Effector memory CD4-positive, alpha-beta T cell (primary cell): Measurements from ENCODE around the gene GLYAT.
"Not testable (repeated sequence)": the region's sequence is repeated elsewhere in the genome, so short reads cannot be mapped to it uniquely, and the experiment has no call there.

Experiments used
- DNase-seq, 3 donors: peaks; one replicate each; pipeline ENCODE4 v3.0.0-alpha.2; 2020
- H3K27ac ChIP-seq: 2 replicates; pipeline ENCODE4 v1.7.0; 2013; ENCODE audit warnings: mild to moderate bottlenecking, low read length, moderate library complexity; ENCODE audit not compliant: insufficient read depth, poor library complexity, severe bottlenecking
- H3K27me3 ChIP-seq: replicated peaks from 2 replicates; pipeline ENCODE4 v1.7.0; 2013; ENCODE audit warnings: mild to moderate bottlenecking, low read length; ENCODE audit not compliant: insufficient read depth, control insufficient read depth, poor library complexity, severe bottlenecking
- H3K36me3 ChIP-seq: 2 replicates; pipeline ENCODE4 v1.7.0; 2013; ENCODE audit warnings: mild to moderate bottlenecking, low read length, moderate library complexity; ENCODE audit not compliant: control insufficient read depth, insufficient read depth
- H3K4me1 ChIP-seq: 2 replicates; pipeline ENCODE4 v1.7.0; 2013; ENCODE audit warnings: low read length, mild to moderate bottlenecking; ENCODE audit not compliant: control insufficient read depth, insufficient read depth, poor library complexity, severe bottlenecking
- H3K4me3 ChIP-seq: 2 replicates; pipeline ENCODE4 v1.7.0; 2013; ENCODE audit warnings: low read length, low read depth, mild to moderate bottlenecking; ENCODE audit not compliant: insufficient read depth, poor library complexity, severe bottlenecking
- H3K9me3 ChIP-seq: 2 replicates; pipeline ENCODE4 v1.7.0; 2013; ENCODE audit warnings: mild to moderate bottlenecking, low read length, moderate library complexity; ENCODE audit not compliant: control insufficient read depth

The GLYAT gene

GRCh38 chr11:58726737-58727414, 4.9 kb downstream of the GLYAT start:
- no peak overlapping the region for H3K4me3 ChIP-seq
- DNase-seq: no peak

GRCh38 chr11:58719406-58720117, 12.2 kb downstream of the GLYAT start:
- Histone ChIP-seq H3K9me3 (no peaks in the 10 kb centered on the region), H3K27me3 (no peaks in the 10 kb centered on the region), H3K4me1 (no peaks in the 10 kb centered on the region), H3K36me3 (no peaks in the 10 kb centered on the region), H3K27ac (no peak overlapping the region), H3K4me3 (no peak overlapping the region)
- no peak for DNase-seq

More at GRCh38 chr11:58726737-58727414, 4.9 kb downstream of the GLYAT start:
- Histone ChIP-seq H3K4me1 (no peaks in the 10 kb centered on the region), H3K9me3 (no peaks in the 10 kb centered on the region), H3K27ac (no peak overlapping the region), H3K27me3 (no peaks in the 10 kb centered on the region), H3K36me3 (no peaks in the 10 kb centered on the region)

- Histone ChIP-seq H3K4me3 (no peak overlapping the region), H3K27ac (no peak overlapping the region), H3K9me3 (no peaks in the 10 kb centered on the region), H3K4me1 (no peaks in the 10 kb centered on the region), H3K27me3 (no peaks in the 10 kb centered on the region), H3K36me3 (no peaks in the 10 kb centered on the region)
- DNase-seq: no peak
Measured at GRCh38 chr11:58712531-58712930, 19.2 kb downstream of the GLYAT start.

GRCh38 chr11:58711832-58712231, 19.9 kb downstream of the GLYAT start:
- Histone ChIP-seq H3K4me3 (no peak overlapping the region), H3K36me3 (no peaks in the 10 kb centered on the region), H3K27ac (no peak overlapping the region), H3K27me3 (no peaks in the 10 kb centered on the region), H3K9me3 (no peaks in the 10 kb centered on the region), H3K4me1 (no peaks in the 10 kb centered on the region)
- DNase-seq: no peak

- Histone ChIP-seq H3K4me1 (no peaks in the 10 kb centered on the region), H3K27ac (no peak overlapping the region), H3K36me3 (no peaks in the 10 kb centered on the region), H3K27me3 (no peaks in the 10 kb centered on the region), H3K4me3 (no peak overlapping the region), H3K9me3 (no peaks in the 10 kb centered on the region)
- no peak for DNase-seq
Measured at GRCh38 chr11:58707767-58708166, 24.0 kb downstream of the GLYAT start.

GRCh38 chr11:58696825-58697224, 34.9 kb downstream of the GLYAT start:
- H3K9me3 ChIP-seq, H3K4me1 ChIP-seq, H3K4me3 ChIP-seq, DNase-seq, H3K36me3 ChIP-seq, H3K27me3 ChIP-seq, H3K27ac ChIP-seq: not testable (repeated sequence)

- Histone ChIP-seq H3K9me3 (no peaks in the 10 kb centered on the region), H3K4me3 (no peak overlapping the region), H3K36me3 (no peaks in the 10 kb centered on the region), H3K27me3 (no peaks in the 10 kb centered on the region), H3K4me1 (no peaks in the 10 kb centered on the region), H3K27ac (no peak overlapping the region)
- no peak for DNase-seq
Measured at GRCh38 chr11:58693026-58693425, 38.7 kb downstream of the GLYAT start.

- H3K4me3 ChIP-seq: no peak overlapping the region
- DNase-seq: no peak
- no peaks in the 10 kb centered on the region for H3K9me3 ChIP-seq
- no peaks in the 10 kb centered on the region for H3K36me3 ChIP-seq
- H3K27me3 ChIP-seq: no peaks in the 10 kb centered on the region
- H3K27ac ChIP-seq: no peak overlapping the region
- no peaks in the 10 kb centered on the region for H3K4me1 ChIP-seq
Measured at GRCh38 chr11:58691675-58692074, 40.1 kb downstream of the GLYAT start.

GRCh38 chr11:58688789-58689503, 42.8 kb downstream of the GLYAT start:
- Histone ChIP-seq H3K4me1 (no peaks in the 10 kb centered on the region), H3K9me3 (no peaks in the 10 kb centered on the region), H3K36me3 (no peaks in the 10 kb centered on the region), H3K27ac (no peak overlapping the region), H3K4me3 (no peak overlapping the region), H3K27me3 (no peaks in the 10 kb centered on the region)
- DNase-seq: no peak
